Activated naive CD4-positive, alpha-beta T cell treated with anti-CD3 and anti-CD28 coated beads, Interleukin-2, amount 50 U/mL, for 24 hours (primary cell): ENCODE data around the gene DCAF6.
"Not testable (repeated sequence)": the region's sequence is repeated elsewhere in the genome, so short reads cannot be mapped to it uniquely, and the experiment has no call there.

ENCODE experiments used
- H3K27ac Mint-ChIP-seq: one replicate; pipeline ENCODE4 v1.8.0; 2021; ENCODE audit warnings: mild to moderate bottlenecking, mixed read lengths
- H3K27me3 Mint-ChIP-seq: one replicate; pipeline ENCODE4 v1.8.0; 2021; ENCODE audit warnings: mixed read lengths
- H3K36me3 Mint-ChIP-seq: one replicate; pipeline ENCODE4 v1.8.0; 2021; ENCODE audit warnings: mixed read lengths
- H3K4me1 Mint-ChIP-seq: one replicate; pipeline ENCODE4 v1.8.0; 2021; ENCODE audit warnings: mixed read lengths
- H3K4me3 Mint-ChIP-seq: one replicate; pipeline ENCODE4 v1.8.0; 2021; ENCODE audit warnings: mild to moderate bottlenecking, mixed read lengths
- H3K9me3 Mint-ChIP-seq: one replicate; pipeline ENCODE4 v1.8.0; 2021; ENCODE audit warnings: mixed read lengths

The DCAF6 gene

GRCh38 chr1:167915569-167915968, 20.9 kb upstream of the DCAF6 start:
- no peak overlapping the region for H3K27ac Mint-ChIP-seq
- H3K4me3 Mint-ChIP-seq, result no peak overlapping the region
- H3K36me3 Mint-ChIP-seq, result peaks cover 4% of the 10 kb centered on the region
- H3K9me3 Mint-ChIP-seq, result no peaks in the 10 kb centered on the region
- no peaks in the 10 kb centered on the region for H3K4me1 Mint-ChIP-seq
- H3K27me3 Mint-ChIP-seq, result no peaks in the 10 kb centered on the region

- Mint-ChIP-seq H3K4me3 (no peak overlapping the region), H3K4me1 (peaks cover 1% of the 10 kb centered on the region), H3K27me3 (no peaks in the 10 kb centered on the region), H3K27ac (no peak overlapping the region), H3K9me3 (no peaks in the 10 kb centered on the region), H3K36me3 (peaks cover 4% of the 10 kb centered on the region)
Observed at GRCh38 chr1:167916766-167917511, 19.5 kb upstream of the DCAF6 start.

GRCh38 chr1:167922023-167922422, 14.5 kb upstream of the DCAF6 start:
- H3K4me1 Mint-ChIP-seq, result peaks cover 20% of the 10 kb centered on the region
- no peak overlapping the region for H3K4me3 Mint-ChIP-seq
- no peaks in the 10 kb centered on the region for H3K9me3 Mint-ChIP-seq
- H3K27me3 Mint-ChIP-seq, result no peaks in the 10 kb centered on the region
- no peak overlapping the region for H3K27ac Mint-ChIP-seq
- H3K36me3 Mint-ChIP-seq, result peaks cover 11% of the 10 kb centered on the region

- Mint-ChIP-seq H3K4me3 (no peak overlapping the region), H3K4me1 (peaks cover 26% of the 10 kb centered on the region), H3K27me3 (no peaks in the 10 kb centered on the region), H3K36me3 (peaks cover 11% of the 10 kb centered on the region), H3K27ac (no peak overlapping the region), H3K9me3 (no peaks in the 10 kb centered on the region)
Observed at GRCh38 chr1:167922611-167923074, 13.8 kb upstream of the DCAF6 start.

- no peak overlapping the region for H3K4me3 Mint-ChIP-seq
- H3K27ac Mint-ChIP-seq, result no peak overlapping the region
- peaks cover 27% of the 10 kb centered on the region for H3K4me1 Mint-ChIP-seq
- peaks cover 9% of the 10 kb centered on the region for H3K36me3 Mint-ChIP-seq
- H3K9me3 Mint-ChIP-seq, result no peaks in the 10 kb centered on the region
- no peaks in the 10 kb centered on the region for H3K27me3 Mint-ChIP-seq
Observed at GRCh38 chr1:167923324-167924056, 13.0 kb upstream of the DCAF6 start.

- peaks cover 9% of the 10 kb centered on the region for H3K36me3 Mint-ChIP-seq
- H3K4me3 Mint-ChIP-seq, result no peak overlapping the region
- H3K27me3 Mint-ChIP-seq, result no peaks in the 10 kb centered on the region
- H3K4me1 Mint-ChIP-seq, result peaks cover 27% of the 10 kb centered on the region
- H3K27ac Mint-ChIP-seq, result no peak overlapping the region
- no peaks in the 10 kb centered on the region for H3K9me3 Mint-ChIP-seq
Observed at GRCh38 chr1:167924102-167924501, 12.4 kb upstream of the DCAF6 start.

- Mint-ChIP-seq H3K4me1 (peaks cover 27% of the 10 kb centered on the region), H3K4me3 (no peak overlapping the region), H3K9me3 (no peaks in the 10 kb centered on the region), H3K27me3 (no peaks in the 10 kb centered on the region), H3K27ac (no peak overlapping the region), H3K36me3 (peaks cover 8% of the 10 kb centered on the region)
Observed at GRCh38 chr1:167924543-167925231, 11.8 kb upstream of the DCAF6 start.

GRCh38 chr1:167926486-167926997, 9.9 kb upstream of the DCAF6 start:
- Mint-ChIP-seq H3K27me3 (no peaks in the 10 kb centered on the region), H3K4me1 (peaks cover 27% of the 10 kb centered on the region), H3K9me3 (no peaks in the 10 kb centered on the region), H3K27ac (no peak overlapping the region), H3K36me3 (peaks cover 8% of the 10 kb centered on the region), H3K4me3 (no peak overlapping the region)

GRCh38 chr1:167927046-167927754, 9.3 kb upstream of the DCAF6 start:
- peaks cover 28% of the 10 kb centered on the region for H3K4me1 Mint-ChIP-seq
- H3K27me3 Mint-ChIP-seq, result no peaks in the 10 kb centered on the region
- no peak overlapping the region for H3K27ac Mint-ChIP-seq
- H3K36me3 Mint-ChIP-seq, result peaks cover 6% of the 10 kb centered on the region
- H3K9me3 Mint-ChIP-seq, result no peaks in the 10 kb centered on the region
- no peak overlapping the region for H3K4me3 Mint-ChIP-seq

GRCh38 chr1:167928457-167928852, 8.0 kb upstream of the DCAF6 start:
- Mint-ChIP-seq H3K4me1 (peaks cover 28% of the 10 kb centered on the region), H3K27ac (no peak overlapping the region)

GRCh38 chr1:167928919-167929318, 7.6 kb upstream of the DCAF6 start:
- peaks cover 32% of the 10 kb centered on the region for H3K4me1 Mint-ChIP-seq
- not testable (repeated sequence) for H3K36me3 Mint-ChIP-seq, H3K27ac Mint-ChIP-seq, H3K4me3 Mint-ChIP-seq, H3K9me3 Mint-ChIP-seq, H3K27me3 Mint-ChIP-seq

More at GRCh38 chr1:167928457-167928852, 8.0 kb upstream of the DCAF6 start:
- no peaks in the 10 kb centered on the region for H3K27me3 Mint-ChIP-seq
- H3K4me3 Mint-ChIP-seq, result no peak overlapping the region
- H3K9me3 Mint-ChIP-seq, result no peaks in the 10 kb centered on the region
- H3K36me3 Mint-ChIP-seq, result no peaks in the 10 kb centered on the region

GRCh38 chr1:167929725-167930124, 6.8 kb upstream of the DCAF6 start:
- Mint-ChIP-seq H3K4me3 (no peak overlapping the region), H3K27me3 (no peaks in the 10 kb centered on the region), H3K4me1 (peaks cover 39% of the 10 kb centered on the region), H3K36me3 (peaks cover 2% of the 10 kb centered on the region), H3K27ac (no peak overlapping the region), H3K9me3 (no peaks in the 10 kb centered on the region)

- H3K4me1 Mint-ChIP-seq, result peaks cover 47% of the 10 kb centered on the region
- peaks cover 2% of the 10 kb centered on the region for H3K36me3 Mint-ChIP-seq
- H3K27ac Mint-ChIP-seq, result no peak overlapping the region
Observed at GRCh38 chr1:167933788-167934187, 2.7 kb upstream of the DCAF6 start.

GRCh38 chr1:167934426-167935215, 1.9 kb upstream of the DCAF6 start:
- peaks cover 51% of the 10 kb centered on the region for H3K4me1 Mint-ChIP-seq
- peak overlapping the region; percentile 96 for H3K27ac Mint-ChIP-seq
- H3K36me3 Mint-ChIP-seq, result peaks cover 2% of the 10 kb centered on the region

More at GRCh38 chr1:167933788-167934187, 2.7 kb upstream of the DCAF6 start:
- Mint-ChIP-seq H3K4me3 (peak overlapping the region; percentile 49), H3K27me3 (no peaks in the 10 kb centered on the region), H3K9me3 (no peaks in the 10 kb centered on the region)

More at GRCh38 chr1:167934426-167935215, 1.9 kb upstream of the DCAF6 start:
- H3K9me3 Mint-ChIP-seq, result no peaks in the 10 kb centered on the region
- no peaks in the 10 kb centered on the region for H3K27me3 Mint-ChIP-seq
- H3K4me3 Mint-ChIP-seq, result peak overlapping the region; percentile 89
